Non-pigmented ciliary epithelial cell (primary cell): Measurements from ENCODE around the gene CARD9.

Source experiments
- DNase-seq: peaks from one replicate; pipeline ENCODE4 v3.0.0-alpha.2; 2010; ENCODE audit warnings: low read depth

Gene CARD9

DNA sequence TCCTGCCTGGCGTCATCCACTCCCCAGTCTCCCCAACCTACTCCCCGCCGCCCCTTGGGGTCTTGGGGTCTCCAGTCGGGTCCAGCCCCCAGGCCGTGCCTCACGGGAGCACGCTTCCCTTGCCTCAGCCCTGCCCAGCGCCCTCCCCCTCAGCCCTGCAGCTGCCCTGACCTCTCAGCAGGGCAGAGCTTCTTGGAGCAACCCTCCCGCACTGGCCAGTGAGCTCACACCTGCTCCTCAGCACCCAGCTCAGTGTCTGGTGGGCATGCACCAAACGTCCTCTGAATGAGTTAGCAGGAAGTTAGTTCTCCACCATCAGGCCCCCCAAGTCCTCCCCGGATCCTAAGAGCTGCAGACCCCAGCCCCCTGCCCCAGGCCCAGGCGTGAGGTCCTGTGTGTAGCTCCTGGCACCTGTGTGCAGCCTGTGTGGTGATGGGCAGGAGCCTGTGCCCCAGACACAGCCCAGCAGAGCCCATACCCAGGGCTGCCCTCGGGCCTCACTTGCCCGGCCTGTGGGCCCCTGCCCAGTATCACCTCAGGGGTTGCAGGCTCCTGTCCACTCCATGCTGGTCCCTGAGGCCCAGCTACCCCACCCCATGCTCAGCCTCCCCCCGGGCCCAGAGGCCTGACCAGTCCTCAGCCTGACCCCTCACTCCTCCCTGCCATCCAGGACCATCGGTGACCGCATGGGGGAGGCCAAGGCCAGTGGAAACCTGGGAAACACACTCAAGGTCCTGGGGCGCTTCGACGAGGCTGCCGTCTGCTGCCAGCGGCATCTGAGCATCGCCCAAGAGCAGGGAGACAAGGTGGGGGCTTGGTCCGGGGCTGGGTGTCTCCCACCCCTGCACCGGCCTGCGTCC is 37.9 kb downstream of the CARD9 start:
- no peak for DNase-seq

DNA sequence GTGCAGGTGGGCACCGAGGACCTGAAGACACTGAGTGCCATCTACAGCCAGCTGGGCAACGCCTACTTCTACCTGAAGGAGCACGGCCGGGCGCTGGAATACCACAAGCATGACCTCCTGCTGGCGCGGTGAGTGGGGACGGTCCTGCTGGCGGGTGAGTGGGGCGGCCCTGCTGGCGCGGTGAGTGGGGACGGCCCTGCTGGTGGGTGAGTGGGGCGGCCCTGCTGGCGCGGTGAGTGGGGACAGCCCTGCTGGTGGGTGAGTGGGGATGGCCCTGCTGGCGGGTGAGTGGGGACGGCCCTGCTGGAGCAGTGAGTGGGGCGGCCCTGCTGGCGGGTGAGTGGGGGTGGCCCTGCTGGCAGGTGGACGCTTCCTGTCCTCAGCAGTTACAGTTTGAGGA is 38.9 kb downstream of the CARD9 start:
- DNase-seq = no peak

GRCh38 chr9:136333486-136333885 is 40.0 kb downstream of the CARD9 start:
- DNase-seq = no peak

DNA sequence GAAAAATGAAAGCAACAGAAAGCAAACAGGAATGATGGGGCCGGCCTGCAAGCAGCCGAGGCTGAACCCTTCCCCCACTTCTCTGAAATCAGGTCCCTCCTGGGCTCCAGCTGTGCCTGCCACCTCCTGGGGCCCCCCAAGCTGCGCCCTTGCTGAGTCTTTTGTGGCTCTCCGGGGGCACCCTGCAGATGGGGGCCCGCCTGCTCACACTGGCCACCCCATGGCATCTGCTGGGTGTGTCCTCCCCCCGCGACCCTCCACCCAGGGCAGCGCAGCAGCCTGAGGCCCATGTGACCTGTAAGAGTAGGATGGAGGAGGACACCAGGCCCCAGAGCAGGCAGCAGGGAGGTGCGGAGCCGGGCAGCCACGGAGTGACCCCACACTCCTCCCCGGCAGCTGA is 40.4 kb downstream of the CARD9 start:
- no peak for DNase-seq

DNA sequence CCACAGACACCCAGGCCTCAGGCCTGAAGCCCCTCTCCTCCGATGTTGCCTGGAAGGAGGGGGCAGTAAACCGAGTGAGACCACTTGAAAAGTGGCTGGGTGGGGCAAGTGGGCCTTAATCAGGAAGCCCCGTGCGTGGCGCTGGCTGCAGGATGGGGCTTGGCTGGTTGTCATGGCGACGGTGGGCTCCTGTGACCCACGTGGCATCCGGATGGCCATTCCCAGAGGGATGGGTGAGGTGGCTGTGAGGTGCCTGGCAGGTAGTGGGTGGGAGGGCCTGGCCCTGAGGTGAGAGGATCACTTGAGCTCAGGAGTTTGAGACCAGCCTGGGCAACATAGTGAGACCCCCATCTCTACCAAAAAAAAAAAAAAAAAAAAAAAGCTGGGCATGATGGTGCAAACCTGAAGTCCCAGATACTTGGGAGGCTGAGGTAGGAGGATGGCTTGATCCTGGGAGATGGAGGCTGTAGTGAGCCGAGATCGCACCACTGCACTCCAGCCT is 40.9 kb downstream of the CARD9 start:
- DNase-seq = no peak

DNA sequence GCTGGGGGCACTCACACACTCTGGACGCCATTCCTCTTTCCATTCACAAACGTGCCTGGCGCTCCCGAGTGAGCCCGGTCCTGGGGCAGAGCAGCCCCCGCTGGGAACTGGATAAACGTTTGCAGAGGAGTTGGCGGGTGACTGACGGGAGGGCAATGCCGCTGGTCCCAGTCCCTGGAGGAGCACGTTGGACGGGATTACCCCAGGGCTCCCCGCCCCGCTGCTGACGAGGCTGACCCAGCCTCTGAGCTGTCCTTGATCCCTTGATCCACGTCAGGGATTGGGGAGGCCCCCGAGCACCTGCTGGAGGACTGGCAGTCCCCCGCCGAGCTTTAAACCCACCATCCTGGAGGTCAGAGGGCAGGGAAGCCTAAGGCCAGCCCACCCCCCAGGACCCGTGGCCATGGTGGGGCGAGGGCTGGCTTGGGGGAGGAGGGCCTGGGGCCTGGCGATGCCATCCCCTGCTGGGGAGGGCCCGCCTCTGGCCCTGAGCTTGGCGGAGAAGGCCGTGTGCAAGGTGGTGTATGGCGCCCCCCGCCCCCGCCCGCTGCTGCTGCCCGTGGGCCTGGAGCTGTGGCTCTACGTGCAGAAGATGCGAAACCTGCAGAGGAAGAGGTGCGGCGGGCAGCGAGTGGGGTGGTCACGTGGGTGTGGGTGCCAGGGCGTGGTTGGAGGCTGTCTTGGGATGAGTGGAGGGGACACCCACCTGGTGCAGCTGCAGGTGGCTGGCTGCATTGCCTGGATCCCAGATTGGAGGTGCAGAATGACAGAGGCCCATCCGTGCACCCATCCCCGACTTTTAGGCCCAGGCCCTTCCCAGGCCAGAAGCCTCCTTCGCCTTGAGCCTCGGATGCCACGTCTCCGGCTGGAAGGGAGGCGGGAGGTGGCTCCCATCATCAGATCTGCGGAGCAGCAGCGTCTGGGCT is 41.6 kb downstream of the CARD9 start:
- DNase-seq = no peak

DNA sequence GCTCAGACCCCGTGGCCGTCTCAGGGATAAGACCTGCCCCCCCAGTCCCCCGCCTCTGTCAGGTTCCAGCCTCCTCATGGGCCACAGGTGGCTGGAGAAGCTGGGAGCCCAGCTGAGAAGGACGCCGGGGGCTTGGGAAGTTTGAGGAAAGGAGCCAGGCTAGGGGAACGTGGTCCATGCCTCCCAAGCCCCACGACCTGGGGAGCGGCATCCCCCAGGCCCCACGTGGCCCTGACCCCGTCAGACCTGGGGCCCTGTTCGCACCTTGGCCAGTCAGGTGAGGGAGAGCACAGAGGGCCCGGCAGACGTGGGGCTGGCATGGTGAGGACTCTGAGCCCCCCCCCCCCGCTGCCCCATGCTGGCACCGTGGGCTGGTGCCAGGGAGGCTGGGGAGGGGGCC is 42.4 kb downstream of the CARD9 start:
- DNase-seq = no peak

DNA sequence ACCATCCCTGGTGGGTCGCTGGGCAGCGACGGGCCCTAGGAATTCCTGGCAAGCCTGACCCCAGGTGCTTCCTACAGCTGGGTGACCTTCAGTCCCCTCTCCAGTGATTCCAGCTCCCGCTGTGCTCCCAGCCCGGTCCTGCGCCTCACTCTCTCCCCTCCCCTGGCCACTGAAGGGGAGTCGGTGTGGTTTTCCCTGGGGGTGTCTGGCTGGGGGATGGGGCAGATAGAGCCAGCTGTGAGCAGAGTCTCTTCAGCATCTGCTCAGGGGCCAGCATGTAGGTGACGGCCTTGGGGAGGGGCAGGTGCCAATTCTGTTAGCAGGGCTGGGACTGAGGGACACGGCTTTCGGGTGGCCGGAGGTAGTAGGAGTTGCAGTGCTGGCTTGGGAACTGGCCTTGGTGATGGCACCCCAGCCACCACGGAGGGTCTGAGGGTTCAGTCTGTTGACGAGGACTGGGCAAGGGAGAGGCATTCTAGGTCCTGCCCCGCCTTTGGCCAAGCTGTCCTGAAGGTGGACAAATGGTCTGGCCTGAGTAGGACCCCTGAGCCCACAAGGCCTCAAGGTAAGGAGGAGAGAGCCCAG is 43.0 kb downstream of the CARD9 start:
- no peak for DNase-seq

DNA sequence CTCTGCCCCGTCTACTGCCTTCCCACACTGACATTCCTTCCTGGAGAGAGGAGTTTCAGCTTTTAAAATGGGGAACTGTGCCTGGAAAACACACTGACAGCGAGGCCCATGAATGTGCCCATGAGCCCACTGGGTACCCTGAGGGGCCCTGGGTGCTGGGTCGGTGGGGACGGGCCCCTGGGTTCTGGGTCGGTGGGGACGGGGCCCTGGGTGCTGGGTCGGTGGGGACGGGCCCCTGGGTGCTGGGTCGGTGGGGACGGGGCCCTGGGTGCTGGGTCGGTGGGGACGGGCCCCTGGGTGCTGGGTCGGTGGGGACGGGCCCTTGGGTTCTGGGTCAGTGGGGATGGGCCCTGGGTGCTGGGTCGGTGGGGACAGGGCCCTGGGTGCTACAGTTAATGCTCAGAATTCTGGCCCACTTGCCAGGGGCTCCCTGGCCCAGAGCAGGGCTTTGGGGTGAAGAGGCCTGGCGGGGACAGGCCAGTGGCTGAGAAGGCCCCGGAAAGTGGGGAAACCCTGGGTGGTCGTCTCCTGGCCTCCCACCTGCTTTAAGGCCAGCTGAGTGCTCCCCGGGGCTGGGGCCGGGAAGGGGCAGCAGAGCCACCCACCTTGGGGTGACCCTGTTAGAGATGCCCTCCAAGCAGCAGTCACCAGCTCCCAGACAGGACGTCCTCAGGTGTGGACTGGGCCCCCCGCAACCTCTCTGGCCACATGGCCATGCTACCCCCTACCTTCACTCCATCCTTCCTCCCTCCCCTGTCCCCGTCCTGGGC is 43.6 kb downstream of the CARD9 start:
- no peak for DNase-seq

DNA sequence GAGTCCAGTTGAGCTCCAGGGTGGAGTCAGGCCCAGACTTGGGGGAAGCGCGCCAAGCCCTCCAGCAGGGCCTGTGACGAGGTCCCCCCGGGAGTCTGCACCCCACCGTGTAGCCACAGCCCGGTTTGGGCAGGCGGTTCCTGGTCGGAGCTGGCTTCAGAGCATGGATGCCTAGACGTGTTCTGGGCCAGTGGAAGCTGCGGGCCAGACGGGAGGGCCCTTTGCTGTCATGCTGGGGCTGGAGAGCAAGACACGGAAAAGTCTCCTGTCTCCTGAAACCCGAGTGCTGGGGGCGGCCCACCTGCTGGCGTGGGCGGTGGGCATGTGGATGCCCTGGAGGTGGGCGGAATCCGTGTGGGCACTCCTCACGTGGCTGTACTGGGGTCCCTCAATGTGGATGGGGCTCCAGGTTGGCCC is 44.2 kb downstream of the CARD9 start:
- DNase-seq = no peak

DNA sequence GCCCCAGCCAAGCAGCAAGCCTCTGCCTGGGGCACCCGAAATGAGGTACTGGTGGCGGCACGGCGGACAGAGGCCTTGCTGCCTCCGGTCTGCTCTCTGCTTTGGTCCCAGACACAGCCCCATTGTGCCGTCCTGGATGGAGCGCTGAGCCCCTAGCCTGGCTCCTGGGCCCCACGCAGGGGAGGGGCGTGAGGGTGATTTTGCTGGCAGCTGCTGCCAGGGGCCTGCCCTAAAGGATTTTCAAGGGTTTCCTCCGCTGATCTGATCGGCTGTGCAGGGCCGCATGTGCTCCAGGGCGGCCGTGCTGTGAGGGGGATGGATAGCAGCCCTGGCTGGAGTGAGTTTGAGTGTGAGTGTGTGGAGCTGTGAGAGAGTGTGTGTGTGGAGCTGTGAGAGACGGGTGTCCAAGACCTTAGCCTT is 44.8 kb downstream of the CARD9 start:
- DNase-seq = no peak

GRCh38 chr9:136328011-136328621 is 45.4 kb downstream of the CARD9 start:
- no peak for DNase-seq

- no peak for DNase-seq
These were observed 46.0 kb downstream of the CARD9 start, which contains the start of gene GPSM1 for GRCh38 chr9:136327304-136327974. Gene GPSM1, plus strand, starts transcription at chr9:136327539. Its CDS starts 157 bp downstream, at chr9:136327696.

DNA sequence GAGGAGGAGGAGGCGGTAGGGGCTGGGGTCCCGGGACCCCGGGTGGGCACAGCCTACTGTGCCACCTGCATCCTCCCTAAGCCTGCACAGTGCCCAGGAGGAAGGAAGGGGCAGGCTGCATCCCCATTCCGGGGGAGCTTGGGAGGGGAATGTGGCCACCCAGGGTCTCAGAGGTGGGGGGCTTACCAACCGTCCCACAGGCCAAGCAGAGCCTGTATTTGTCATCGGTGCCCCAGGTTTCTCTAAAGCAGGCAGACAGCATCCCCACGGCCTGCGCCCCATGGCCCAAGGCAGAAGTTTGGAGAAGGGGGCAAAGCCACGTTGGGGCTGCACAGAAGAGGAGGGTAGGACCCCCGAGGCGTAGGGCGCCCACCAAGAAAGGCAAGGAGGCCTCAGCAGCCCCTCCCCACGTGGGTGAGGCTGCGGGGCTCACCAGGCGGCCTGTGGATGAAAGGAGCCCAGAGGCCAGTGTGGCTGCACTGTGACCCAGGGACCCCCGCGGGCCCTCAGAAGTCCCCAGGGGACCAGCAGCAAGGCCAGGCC is 46.6 kb downstream of the CARD9 start:
- DNase-seq = no peak

DNA sequence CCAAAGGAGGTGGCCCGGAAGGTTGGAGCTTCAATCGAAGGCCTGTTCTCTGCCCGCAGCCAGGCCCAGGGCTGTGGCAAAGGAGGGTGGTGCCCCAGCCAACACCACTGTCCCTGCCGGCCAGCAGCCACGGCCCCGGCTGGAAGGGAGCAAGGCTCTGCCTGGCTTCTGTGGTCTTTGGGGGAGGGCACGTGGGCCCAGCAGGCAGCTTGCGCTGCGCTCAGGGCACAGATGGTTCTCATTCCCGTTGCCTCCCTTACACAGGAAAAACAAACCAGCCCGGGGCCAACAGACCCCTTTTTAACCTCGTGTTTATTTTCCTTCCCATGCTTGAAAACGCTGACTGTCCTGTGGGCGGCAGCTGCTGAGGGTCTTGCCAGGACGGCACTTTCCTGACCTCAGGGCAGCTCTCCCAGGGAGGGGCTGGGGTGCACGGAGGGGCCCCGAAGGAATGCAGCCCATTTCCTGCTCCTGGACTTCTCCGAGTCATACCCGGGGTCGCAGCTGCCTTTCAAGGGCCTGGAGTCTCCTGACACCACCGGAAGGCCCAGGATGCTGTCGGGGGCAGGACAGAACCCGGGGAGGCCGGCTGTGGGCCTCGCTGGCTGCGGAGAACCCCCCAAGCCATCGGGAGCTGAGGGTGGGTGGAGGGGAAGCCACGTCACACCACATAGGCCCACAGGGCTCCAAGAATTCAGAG is 47.3 kb downstream of the CARD9 start:
- DNase-seq = no peak

DNA sequence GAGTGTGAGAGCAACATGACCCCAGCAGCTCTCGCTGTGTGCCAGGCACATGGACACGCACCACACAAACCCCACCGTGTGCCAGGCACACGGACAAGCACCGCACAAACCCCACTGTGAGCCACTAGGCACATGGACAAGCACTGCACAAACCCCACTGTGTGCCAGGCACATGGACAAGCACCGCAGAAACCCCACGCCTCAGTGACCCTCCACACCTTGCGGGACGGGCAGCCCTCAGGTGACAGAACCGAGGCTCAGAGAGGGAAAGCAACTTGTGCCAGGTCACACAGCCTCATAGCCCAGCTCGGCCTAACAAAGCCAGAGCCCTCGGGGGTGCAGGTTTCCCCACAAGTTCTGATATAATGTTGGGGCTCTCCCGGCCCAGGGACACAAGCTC is 48.1 kb downstream of the CARD9 start:
- DNase-seq = no peak

GRCh38 chr9:136324501-136325300 is 48.8 kb downstream of the CARD9 start:
- no peak for DNase-seq

DNA sequence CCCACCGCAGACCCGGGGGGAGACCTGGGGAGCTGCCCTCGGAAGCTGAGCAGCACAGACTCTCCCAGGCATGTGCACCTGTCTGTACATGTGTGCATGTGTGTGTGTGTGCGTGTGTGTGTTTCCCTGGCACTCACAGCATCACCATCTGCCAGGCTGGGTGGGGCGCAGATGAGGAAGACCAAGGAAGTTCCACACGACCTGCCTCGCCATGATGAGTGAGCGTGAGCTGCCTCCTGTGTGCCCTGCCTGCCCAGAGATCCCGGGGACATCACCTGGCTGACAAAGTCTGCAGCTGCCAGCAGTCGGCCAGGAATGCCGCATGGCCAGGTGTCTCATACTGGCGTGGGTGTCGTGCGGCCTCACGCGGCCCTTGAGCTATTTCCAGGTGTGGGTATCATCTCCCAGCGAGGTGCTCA is 50.1 kb downstream of the CARD9 start:
- DNase-seq = no peak
